Stimulated activated CD8-positive, alpha-beta memory T cell treated with anti-CD3 and anti-CD28 coated beads, Interleukin-7, amount 100 ng/mL, for 4 hours (primary cell): ENCODE data around the gene BAZ2B.

Experiments
- DNase-seq, 2 donors: peaks; one replicate each; pipeline ENCODE4 v3.0.0-alpha.2; 2020; ENCODE audit warnings: low read depth in 2 of 2

Gene BAZ2B

GRCh38 chr2:159462201-159462785, 154.1 kb downstream of the BAZ2B start:
- no peak for DNase-seq

- no peak for DNase-seq
Measured at GRCh38 chr2:159461076-159461475, 155.3 kb downstream of the BAZ2B start.

DNA sequence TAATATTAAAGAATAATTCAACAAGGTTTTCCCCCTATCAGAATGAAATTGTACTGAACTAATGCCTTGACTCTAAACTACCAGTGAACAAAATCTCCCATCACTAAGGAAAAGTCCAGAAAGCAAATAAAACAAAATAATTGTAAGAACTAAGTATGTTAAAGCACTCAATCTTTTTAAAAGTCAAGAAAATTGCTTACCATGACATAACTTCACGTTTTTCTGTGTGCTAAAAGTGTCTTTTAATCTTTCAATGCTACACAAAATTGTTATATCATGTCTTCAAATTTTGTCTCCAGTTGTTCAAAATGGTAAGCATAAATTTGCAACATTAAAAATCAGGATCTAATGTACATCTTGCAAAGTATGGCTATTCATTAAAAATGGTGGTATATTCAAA, 156.1 kb downstream of the BAZ2B start:
- DNase-seq = no peak

DNA sequence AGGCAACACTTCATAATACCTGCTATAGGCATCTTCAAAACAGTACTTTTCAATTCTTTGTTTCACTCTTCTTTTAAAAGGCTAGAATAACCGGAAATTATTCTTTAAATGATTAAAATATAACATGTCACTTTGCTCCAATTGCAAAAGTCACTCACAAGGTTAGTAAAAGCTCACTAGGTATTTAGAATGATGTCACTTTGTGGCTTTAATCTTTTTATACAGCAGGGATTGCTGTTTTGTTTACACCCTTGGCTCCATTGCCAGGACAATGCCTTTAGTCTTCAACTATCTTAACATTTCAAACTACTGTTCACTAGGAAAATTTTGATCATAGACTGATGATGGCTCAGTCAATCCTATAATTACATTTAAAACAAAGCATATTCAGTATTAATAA, 157.1 kb downstream of the BAZ2B start:
- DNase-seq = no peak

GRCh38 chr2:159457589-159457988, 158.8 kb downstream of the BAZ2B start:
- DNase-seq = no peak

DNA sequence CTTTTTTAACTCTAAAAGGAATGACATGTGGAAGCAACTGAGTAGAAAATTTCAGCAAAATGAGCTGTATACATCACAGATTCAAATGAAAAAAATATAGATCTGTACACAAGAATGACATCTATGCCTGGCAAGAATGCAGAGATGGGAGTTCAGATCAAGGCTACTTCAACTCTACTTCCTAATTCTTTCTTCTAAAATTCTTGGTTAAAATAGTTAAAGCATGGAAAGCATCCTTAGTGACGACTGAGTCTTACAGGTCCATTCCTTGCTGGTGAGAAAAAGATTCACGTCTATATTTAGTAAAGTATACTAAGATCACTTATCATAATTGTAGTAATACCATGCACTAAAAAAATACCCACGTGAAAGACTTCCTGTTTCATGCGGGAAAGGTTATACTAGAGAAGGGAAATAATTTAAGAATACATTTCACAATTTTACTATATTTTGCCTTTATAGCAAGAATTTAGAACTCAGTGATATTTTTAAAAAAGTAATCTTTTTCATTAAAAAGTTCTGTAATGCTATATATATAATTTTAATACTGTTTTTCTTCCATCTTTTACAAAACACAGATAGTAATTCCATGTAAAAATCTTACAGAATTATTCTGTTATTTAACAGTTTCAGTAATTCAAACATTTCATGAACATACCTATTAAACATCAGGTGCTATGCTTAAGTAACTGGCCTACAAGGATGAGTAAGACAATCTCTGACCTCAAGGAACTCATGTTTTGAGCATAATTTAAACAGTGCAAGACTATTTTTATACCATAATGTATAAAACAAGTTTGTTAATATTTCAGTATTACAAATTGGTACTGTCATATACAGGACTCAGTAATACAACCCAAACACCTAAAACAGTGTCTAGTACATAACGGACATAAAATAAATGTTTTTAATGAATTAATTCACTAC, 159.6 kb downstream of the BAZ2B start:
- DNase-seq = no peak

DNA sequence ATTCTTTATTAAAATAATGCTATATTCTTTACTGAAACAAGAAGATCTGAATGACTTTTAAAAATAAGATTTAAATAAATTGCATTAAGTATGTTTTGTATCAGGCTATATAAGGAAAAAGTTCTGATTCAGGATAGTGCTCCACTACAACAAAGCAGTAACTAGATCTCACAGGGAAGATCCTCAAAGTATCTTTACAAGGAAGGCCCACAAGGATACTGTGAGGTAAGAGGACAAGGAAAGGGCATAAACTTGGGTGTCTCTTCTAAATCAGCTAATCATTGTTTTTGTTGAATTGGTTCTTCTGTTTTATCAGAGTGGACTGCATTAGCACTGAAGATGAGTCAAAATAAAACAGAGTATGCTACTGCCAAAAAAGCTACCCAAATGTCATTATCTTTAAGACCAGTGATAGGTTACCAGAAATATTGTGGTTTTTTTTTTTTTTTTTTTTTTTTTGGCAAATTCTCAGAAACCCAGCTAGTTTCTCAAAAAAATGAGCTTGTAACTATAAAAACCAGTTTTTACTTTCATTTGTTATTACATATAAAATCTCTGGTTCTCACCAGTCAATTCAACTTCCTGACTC, 160.9 kb downstream of the BAZ2B start:
- DNase-seq = no peak

DNA sequence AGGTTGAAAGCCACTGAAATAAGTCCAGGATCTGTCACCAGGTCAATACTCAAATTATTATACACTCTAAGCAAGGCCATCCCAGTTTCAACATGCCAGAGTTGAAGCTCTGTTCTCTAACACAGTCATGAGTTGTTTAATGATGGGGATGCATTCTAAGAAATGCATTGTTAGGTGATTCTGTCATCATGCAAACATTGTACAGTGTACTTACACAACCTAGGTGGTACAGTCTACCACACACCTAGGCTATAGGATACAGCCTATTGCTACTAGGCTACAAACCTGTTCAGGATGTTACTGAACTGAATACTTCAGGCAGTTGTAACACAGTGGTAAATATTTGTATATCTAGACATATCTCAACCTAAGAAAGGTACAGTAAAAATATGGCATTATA, 162.2 kb downstream of the BAZ2B start:
- DNase-seq = no peak

DNA sequence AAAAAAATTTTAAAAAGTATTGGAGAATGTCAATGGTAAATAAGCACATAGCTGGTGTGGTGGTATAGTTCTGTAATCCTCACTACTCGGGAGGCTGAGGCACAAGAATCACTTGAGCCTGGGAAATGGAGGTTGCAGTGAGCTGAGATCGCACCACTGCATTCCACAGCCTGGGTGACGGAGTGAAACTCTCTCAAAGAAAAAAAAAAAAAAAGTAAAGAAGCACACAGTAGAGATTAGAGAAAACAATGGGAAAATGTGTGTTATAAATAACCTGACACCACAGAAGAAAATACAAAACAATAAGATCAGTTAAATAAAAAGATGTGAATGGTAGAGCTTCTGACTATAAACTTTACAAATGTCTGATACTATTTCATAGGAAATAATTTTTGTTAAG, 166.2 kb downstream of the BAZ2B start:
- no peak for DNase-seq

GRCh38 chr2:159449504-159450124, 166.7 kb downstream of the BAZ2B start:
- DNase-seq = no peak

DNA sequence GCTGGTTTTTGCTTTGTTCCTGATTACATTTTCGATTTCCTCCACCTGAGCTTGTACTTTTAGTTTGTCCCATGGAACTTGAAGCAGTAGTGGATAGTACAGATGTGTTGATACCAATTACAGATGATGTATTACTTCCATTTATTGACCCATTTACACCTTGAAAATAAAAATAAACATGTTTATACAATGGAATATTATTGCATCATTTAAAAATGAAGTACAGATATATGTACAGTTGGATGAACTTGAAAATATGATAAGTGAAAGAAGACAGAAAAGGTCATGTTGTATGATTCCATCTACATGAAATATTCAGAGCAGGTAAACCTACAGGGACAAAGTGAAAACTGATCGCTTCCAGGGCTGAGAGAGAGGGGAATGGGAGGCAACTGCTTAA, 169.5 kb downstream of the BAZ2B start:
- DNase-seq = no peak

GRCh38 chr2:159446201-159446600, 170.1 kb downstream of the BAZ2B start:
- DNase-seq = no peak

GRCh38 chr2:159445307-159445706, 171.0 kb downstream of the BAZ2B start:
- no peak for DNase-seq

GRCh38 chr2:159444754-159445153, 171.6 kb downstream of the BAZ2B start:
- no peak for DNase-seq

GRCh38 chr2:159442159-159442852, 174.0 kb downstream of the BAZ2B start:
- no peak for DNase-seq

DNA sequence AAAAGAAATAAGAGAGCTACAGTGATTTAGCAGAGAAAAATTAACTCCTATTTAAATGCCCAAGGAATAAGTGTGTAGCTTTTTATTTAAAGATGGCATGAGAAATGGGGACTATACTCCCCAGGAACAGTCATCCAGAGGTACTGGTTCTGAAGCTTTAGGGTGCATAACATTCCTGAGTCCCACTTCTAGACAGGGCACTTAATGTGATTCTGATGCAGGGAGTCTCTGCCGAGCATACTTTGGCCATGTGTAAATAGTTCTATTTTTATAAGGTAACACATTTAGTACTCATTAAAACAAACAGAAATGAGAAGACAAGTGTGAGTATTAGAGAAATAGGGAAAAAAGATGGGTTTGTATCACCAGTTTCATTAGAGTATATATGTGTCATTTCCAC, 175.2 kb downstream of the BAZ2B start:
- DNase-seq = no peak

GRCh38 chr2:159439421-159439820, 176.9 kb downstream of the BAZ2B start:
- no peak for DNase-seq

GRCh38 chr2:159438720-159439353, 177.5 kb downstream of the BAZ2B start:
- DNase-seq = no peak

- DNase-seq = no peak
Measured at GRCh38 chr2:159438284-159438683, 178.1 kb downstream of the BAZ2B start.

DNA sequence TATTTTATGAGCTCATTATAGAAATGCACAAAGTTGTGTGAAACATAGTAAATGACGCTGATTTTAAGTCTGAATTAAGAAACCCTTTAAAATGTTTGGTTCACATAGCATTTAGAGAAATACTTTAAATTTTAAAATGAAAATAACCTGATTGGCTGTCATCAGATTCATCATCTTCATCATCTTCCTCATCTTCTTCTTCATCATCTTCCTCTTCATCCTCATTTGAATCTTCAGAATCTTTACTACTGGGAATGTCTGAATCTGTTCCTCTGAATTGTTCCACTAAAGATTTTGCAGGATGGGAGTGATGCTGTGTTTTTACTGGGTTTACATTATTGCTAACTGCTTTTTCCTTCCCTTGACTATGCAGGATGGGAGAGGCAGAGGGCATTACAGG, 183.7 kb downstream of the BAZ2B start:
- DNase-seq = no peak

DNA sequence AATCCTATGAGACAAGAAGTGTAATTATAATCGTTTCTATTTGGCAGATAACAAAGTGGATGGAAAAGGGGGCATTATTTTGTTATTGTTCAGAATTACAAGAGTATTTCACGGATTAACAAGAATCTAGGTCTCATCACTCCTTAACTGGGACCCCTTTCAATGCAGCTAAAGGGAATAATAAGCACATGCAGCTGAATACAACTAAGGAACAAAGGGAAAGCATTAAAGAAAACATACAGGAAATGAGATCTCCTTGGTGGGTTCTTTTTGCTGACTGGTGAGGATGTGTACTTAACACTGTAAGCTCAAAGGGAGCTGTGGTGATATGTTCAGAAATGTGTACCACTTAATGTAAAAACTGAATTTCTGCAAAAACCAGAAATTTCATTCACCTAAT, 189.3 kb downstream of the BAZ2B start:
- DNase-seq = no peak
